K562 (cell line): ENCODE measurements around the gene CARD8. TPM values are rescaled to one million over a fixed set of nuclear protein-coding genes. Genes with fewer than 3 reads are reported as not detected.

Experiments used
- ASH1L ChIP-seq: fragments of 450-650 bp; IDR thresholded peaks from 2 replicates; pipeline ENCODE4 v1.6.1; 2018; ENCODE audit warnings: borderline replicate concordance, mild to moderate bottlenecking, low read depth; ENCODE audit not compliant: partially characterized antibody
- CHD1 ChIP-seq: fragments of 200-600 bp; sonication (generic); IDR thresholded peaks from one replicate; pipeline ENCODE4 v1.6.1; 2012; ENCODE audit warnings: mild to moderate bottlenecking, moderate library complexity, low read length, inconsistent platforms
- GABPA ChIP-seq: fragments of 200-800 bp; sonication (Bioruptor generic); conservative IDR thresholded peaks from 2 replicates; pipeline ENCODE4 v1.6.1; 2016; ENCODE audit warnings: low read depth, missing genetic modification characterization, missing compliant biosample characterization
- HDAC1 ChIP-seq, 2 experiments: fragments of 450-650 bp; IDR thresholded peaks; 2 replicates each; pipeline ENCODE4 v1.6.1; 2016 to 2017; ENCODE audit warnings: inconsistent platforms in 1 of 2, mild to moderate bottlenecking in 1 of 2, moderate library complexity in 1 of 2
- HMG20B ChIP-seq: fragments of 250-450 bp; sonication (Bioruptor Pico); IDR thresholded peaks from 2 replicates; pipeline ENCODE4 v1.5.0; 2021; ENCODE audit warnings: mild to moderate bottlenecking
- JUND ChIP-seq, 2 experiments: IDR thresholded peaks; 2 replicates in 1 of 2; 3 replicates in 1 of 2; pipeline ENCODE4 v1.6.1; 2011; ENCODE audit warnings: borderline replicate concordance in 2 of 2, low read depth in 2 of 2, low read length in 2 of 2, improper control_type of control experiment in 1 of 2, missing biosample characterization in 1 of 2, missing genetic modification characterization in 1 of 2, missing genetic modification reagents in 1 of 2
- MEF2D ChIP-seq: conservative IDR thresholded peaks from 2 replicates; pipeline ENCODE4 v1.6.1; 2016; ENCODE audit warnings: low read depth, missing genetic modification characterization, missing compliant biosample characterization
- NONO ChIP-seq, 2 experiments: fragments of 200-400 bp in 1 of 2; fragments of 450-650 bp in 1 of 2; formaldehyde crosslinking in 1 of 2; IDR thresholded peaks; 2 replicates each; pipeline ENCODE4 v1.6.1; 2017; ENCODE audit warnings: low read depth in 2 of 2, mild to moderate bottlenecking in 2 of 2, moderate library complexity in 2 of 2, low read length in 1 of 2
- PREB ChIP-seq: sonication (generic); formaldehyde crosslinking; IDR thresholded peaks from 2 replicates; pipeline ENCODE4 v1.8.1; 2023; ENCODE audit warnings: mild to moderate bottlenecking, missing genetic modification reagents
- SMARCA4 ChIP-seq: fragments of 450-650 bp; IDR thresholded peaks from 2 replicates; pipeline ENCODE4 v1.6.1; 2016
- SMARCE1 ChIP-seq: fragments of 450-650 bp; IDR thresholded peaks from 2 replicates; pipeline ENCODE4 v1.7.1; 2016; ENCODE audit warnings: mild to moderate bottlenecking
- SOX6 ChIP-seq: fragments of 450-650 bp; IDR thresholded peaks from 2 replicates; pipeline ENCODE4 v1.6.1; 2014; ENCODE audit warnings: mild to moderate bottlenecking
- SPI1 ChIP-seq: IDR thresholded peaks from 2 replicates; pipeline ENCODE4 v1.6.1; 2011; ENCODE audit warnings: low read depth, low read length, control low read depth, borderline replicate concordance
- SREBF2 ChIP-seq: sonication (generic); formaldehyde crosslinking; IDR thresholded peaks from 2 replicates; pipeline ENCODE4 v1.4.0; 2020; ENCODE audit warnings: mild to moderate bottlenecking, missing genetic modification reagents
- TAF9B ChIP-seq: fragments of 450-650 bp; IDR thresholded peaks from 2 replicates; pipeline ENCODE4 v1.6.1; 2018; ENCODE audit warnings: mild to moderate bottlenecking; ENCODE audit not compliant: partially characterized antibody
- U2AF2 ChIP-seq: fragments of 200-400 bp; formaldehyde crosslinking; optimal IDR thresholded peaks from 2 replicates; pipeline ENCODE3; 2017; ENCODE audit warnings: low read depth, mild to moderate bottlenecking, low read length
- ZFP36 ChIP-seq: fragments of 150-350 bp; IDR thresholded peaks from 2 replicates; pipeline ENCODE4 v1.6.1; 2018; ENCODE audit warnings: low read length, low read depth; ENCODE audit not compliant: partially characterized antibody
- ZNF24 ChIP-seq: fragments of 450-650 bp; IDR thresholded peaks from 2 replicates; pipeline ENCODE4 v1.6.1; 2016
- ZNF282 ChIP-seq: sonication (generic); formaldehyde crosslinking; IDR thresholded peaks from 2 replicates; pipeline ENCODE4 v1.8.1; 2023; ENCODE audit warnings: missing genetic modification reagents
- ZNF592 ChIP-seq: fragments of 450-650 bp; IDR thresholded peaks from 2 replicates; pipeline ENCODE4 v1.6.1; 2017; ENCODE audit warnings: antibody characterized with exemption, mild to moderate bottlenecking
- polyA plus RNA-seq, 8 experiments: library from polyadenylated mRNA; depleted of rRNA in 4 of 8; stranded (reverse) in 5 of 8; unstranded in 3 of 8; fragments of >200 nt; fragmentation: Nextera tagmentation in 2 of 8; fragmentation: Illumina TruSeq in 1 of 8; extraction: Ambion mirVana in 2 of 8; extraction: Trizol in 1 of 8; gene quantifications; 2 replicates each; pipeline versions ENCODE4 v1.2.1 to v1.2.3, GENCODE V29; 2011 to 2014; ENCODE audit warnings: inconsistent platforms in 1 of 8, missing spikeins in 1 of 8
- total RNA-seq, 7 experiments: library from RNA; depleted of rRNA in 6 of 7; stranded (reverse); fragments of >200 nt in 6 of 7; fragmentation: Illumina TruSeq in 2 of 7; extraction: Trizol in 2 of 7; gene quantifications; 2 replicates each; pipeline versions ENCODE4 v1.2.1 to v1.2.3, GENCODE V29; 2011 to 2021; ENCODE audit warnings: low replicate concordance in 1 of 7

The CARD8 gene
- total and polyA plus RNA-seq, 9 of the 15 experiments (the other 6 are each of a cell fraction or from before 2014, with no cell fraction given), result 11.5 to 26.4 (median 20.8) TPM

- TF ChIP-seq SPI1 (peak; percentile 93), SOX6 (peak; percentile 9; the same call in 1 of the 2 replicates), HMG20B (CRISPR knock-in tag) (no peak), GABPA (tag) (peak; percentile 50), TAF9B (peak; percentile 41), ASH1L (peak; percentile 30), ZNF282 (no peak), JUND (IDR thresholded peaks at IDR 0.05; ENCODE audit: borderline replicate concordance, low read depth, low read length) (0 out of 2 replicates have a peak, but pooled peaks have one; percentile 6), JUND (tag; IDR thresholded peaks at IDR 0.05; ENCODE audit: borderline replicate concordance, low read depth, low read length) (0 out of 3 replicates have a peak, but pooled peaks have one; percentile 12), HDAC1 (IDR thresholded peaks at IDR 0.05) (0 out of 4 replicates have a peak, but pooled peaks of 1 of the 2 experiments have one; percentile 34), SREBF2 (CRISPR knock-in tag) (no peak), CHD1 (no peak), ZNF592 (peak; percentile 50; the same call in 1 of the 2 replicates), MEF2D (tag) (no peak), SMARCE1 (0 out of 2 replicates have a peak, but pooled peaks have one; percentile 17), SMARCA4 (peak; percentile 57), ZNF24 (no peak), NONO (IDR thresholded peaks at IDR 0.05; ENCODE audit: low read depth in 2 of 2, low read length in 1 of 2) (no peak), ZFP36 (no peak), U2AF2 (no peak), PREB (CRISPR knock-in tag) (no peak)
Measured at GRCh38 chr19:48258350-48258749, 2.6 kb upstream of the CARD8 start (continued).
